GM12801 (cell line): Measurements from ENCODE around the gene FMNL2.

ENCODE experiments used
- CTCF ChIP-seq: IDR thresholded peaks from one replicate; pipeline ENCODE4 v1.5.1; 2011; ENCODE audit warnings: control low read depth; ENCODE audit not compliant: insufficient read length; ENCODE audit errors: extremely low read depth

Gene FMNL2

GRCh38 chr2:152507907-152508306 lies 172.9 kb downstream of the FMNL2 start:
- no peak for TF ChIP-seq CTCF

GRCh38 chr2:152508446-152508845 lies 173.5 kb downstream of the FMNL2 start:
- no peak for TF ChIP-seq CTCF

- no peak for TF ChIP-seq CTCF
Observed at GRCh38 chr2:152509772-152510491, 175.0 kb downstream of the FMNL2 start.

DNA sequence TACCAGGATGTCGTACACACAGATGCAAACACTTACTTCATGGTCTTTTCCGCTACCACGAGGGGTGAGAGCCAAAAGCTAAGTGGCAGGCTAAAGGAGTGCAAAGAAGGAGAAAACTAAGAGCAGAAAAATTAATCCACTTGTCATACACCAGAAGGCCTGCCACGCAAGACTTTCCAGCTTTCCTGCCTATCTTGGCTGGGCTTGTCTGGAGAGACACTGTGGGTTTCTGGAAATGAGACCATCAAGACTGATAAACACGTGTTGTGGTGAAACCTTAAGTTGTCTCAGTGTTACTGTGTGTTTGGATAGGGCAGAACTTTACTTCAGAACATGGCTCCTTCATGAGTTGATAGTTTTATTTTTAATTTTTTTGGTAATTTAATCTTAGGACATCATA lies 175.6 kb downstream of the FMNL2 start:
- TF ChIP-seq CTCF: no peak

DNA sequence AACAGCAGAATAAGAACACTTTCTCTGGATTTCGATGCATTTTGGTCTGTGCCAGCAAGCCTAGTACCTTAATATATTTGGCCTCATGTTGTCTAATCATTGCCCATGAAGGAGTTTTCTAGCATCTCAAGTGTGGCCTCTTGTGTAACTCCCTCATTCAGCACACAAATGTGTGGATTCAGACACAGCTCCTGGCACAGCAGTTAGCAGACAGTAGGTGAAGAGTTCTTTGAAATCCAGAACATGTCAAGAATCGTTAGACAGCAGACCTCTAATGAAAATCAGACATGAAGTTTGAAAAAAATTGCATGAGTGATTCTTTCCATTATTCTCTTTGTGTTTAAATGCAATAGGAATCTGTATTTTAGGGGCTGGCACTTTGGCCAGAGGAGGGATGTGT lies 177.0 kb downstream of the FMNL2 start:
- TF ChIP-seq CTCF: no peak

DNA sequence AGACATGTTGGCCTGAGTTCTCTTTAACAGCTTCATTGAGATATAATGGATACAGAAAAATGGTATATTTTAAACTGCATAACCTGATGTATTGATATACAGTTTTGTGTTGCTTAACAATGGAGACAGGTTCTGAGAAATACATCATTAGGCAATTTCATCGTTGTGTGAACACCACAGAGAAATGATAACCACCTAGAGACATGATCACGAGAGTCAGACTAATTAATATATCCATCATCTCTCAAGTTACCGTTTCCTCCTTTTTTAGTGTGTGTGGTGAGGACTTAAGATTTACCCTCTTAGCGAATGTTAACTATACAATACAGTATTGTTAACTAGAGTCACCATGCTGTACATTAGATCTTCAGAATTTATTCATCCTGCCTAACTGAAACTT lies 178.1 kb downstream of the FMNL2 start:
- TF ChIP-seq CTCF: no peak

DNA sequence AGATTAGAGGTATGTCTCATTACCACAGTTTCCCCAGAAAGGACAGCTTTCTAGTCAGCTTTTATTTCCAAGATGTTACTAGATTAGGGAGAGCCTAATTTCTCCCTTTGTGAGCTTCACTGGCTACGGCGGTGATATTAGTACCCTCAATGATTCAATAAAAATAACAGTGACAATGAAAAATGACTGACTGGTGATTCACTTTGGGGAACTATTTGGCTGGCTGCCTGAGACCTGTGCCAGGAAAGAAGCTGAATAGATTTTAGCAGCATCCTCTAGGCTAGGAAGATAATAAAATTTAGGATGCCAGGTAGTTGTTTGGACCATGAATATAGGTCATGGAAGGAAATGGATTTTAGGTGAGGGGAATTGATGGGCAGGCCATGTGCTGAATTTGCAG lies 178.7 kb downstream of the FMNL2 start:
- TF ChIP-seq CTCF: no peak
